D721Med (cell line): ENCODE data around the gene MR1.
"Not testable (repeated sequence)": the region's sequence is repeated elsewhere in the genome, so short reads cannot be mapped to it uniquely, and the experiment has no call there.

ENCODE experiments used
- DNase-seq: peaks from one replicate; pipeline ENCODE4 v3.0.0; 2011; ENCODE audit warnings: low spot score; ENCODE audit not compliant: insufficient read length
- FAIRE-seq: peaks from 2 replicates; lab custom pipeline; 2011; peaks lifted over from hg19 to GRCh38; lab: Jason Lieb, UNC
- CTCF ChIP-seq: IDR thresholded peaks from 2 replicates; pipeline ENCODE4 v1.5.1; 2012; ENCODE audit warnings: mild to moderate bottlenecking, control low read depth; ENCODE audit not compliant: insufficient read depth; ENCODE audit errors: missing control alignments

Gene MR1

GRCh38 chr1:181057079-181057478 is 23.3 kb downstream of the MR1 start:
- DNase-seq, result no peak
- no peak for FAIRE-seq
- TF ChIP-seq CTCF, result no peak

GRCh38 chr1:181059435-181059834 is 25.7 kb downstream of the MR1 start:
- FAIRE-seq (no peak), DNase-seq (no peak)
- no peak for TF ChIP-seq CTCF

- FAIRE-seq, result no peak
- no peak for TF ChIP-seq CTCF
Observed at GRCh38 chr1:181060066-181060465, 26.3 kb downstream of the MR1 start.

GRCh38 chr1:181060947-181061346 is 27.2 kb downstream of the MR1 start:
- not testable (repeated sequence) for FAIRE-seq, DNase-seq

More at GRCh38 chr1:181060066-181060465, 26.3 kb downstream of the MR1 start:
- DNase-seq, result no peak

- FAIRE-seq (no peak), DNase-seq (no peak)
- TF ChIP-seq CTCF, result no peak
Observed at GRCh38 chr1:181061487-181061886, 27.7 kb downstream of the MR1 start.

- FAIRE-seq, result no peak
- DNase-seq, result no peak
Observed at GRCh38 chr1:181061891-181062835, 28.4 kb downstream of the MR1 start.

GRCh38 chr1:181062836-181063428 is 29.1 kb downstream of the MR1 start:
- FAIRE-seq (no peak), DNase-seq (no peak)
- no peak for TF ChIP-seq CTCF

More at GRCh38 chr1:181061891-181062835, 28.4 kb downstream of the MR1 start:
- no peak for TF ChIP-seq CTCF
